Transverse colon (tissue), 1 donor: Measurements from ENCODE around the gene SNX12.

Source experiments
- EP300 ChIP-seq: sonication (generic); formaldehyde crosslinking; IDR thresholded peaks from one replicate; pipeline ENCODE4 v1.6.1; 2017; ENCODE audit warnings: antibody characterized with exemption, low read depth
- POLR2A ChIP-seq: fragments of 450-650 bp; IDR thresholded peaks from one replicate; pipeline ENCODE4 v1.6.1; 2016; ENCODE audit warnings: antibody characterized with exemption, mild to moderate bottlenecking, moderate library complexity

DNA sequence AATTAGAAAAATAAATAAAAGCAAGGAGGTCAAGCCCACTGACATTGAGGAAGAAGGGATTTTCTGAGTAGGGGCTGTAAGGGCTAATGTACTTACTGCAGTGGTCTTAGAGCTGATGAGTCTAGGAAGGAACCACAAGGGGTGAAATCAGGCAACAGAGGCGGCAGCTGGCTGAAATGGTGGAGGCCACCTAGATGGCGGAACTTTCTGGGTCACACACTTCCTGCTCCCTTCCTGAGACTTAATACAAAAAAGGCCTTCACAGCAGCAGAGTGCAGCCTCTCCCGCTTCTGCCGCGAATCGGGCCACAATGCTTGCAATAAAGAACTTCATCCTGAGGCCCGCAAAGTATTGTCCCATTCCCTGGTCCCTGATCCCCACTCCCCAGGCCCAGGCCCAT is 15.4 kb downstream of the SNX12 start:
- TF ChIP-seq EP300, result no peak
- no peak for TF ChIP-seq POLR2A
